HUES6 (cell line): ENCODE measurements around the gene CLRN3.
A peak's percentile ranks its signal among the peaks of the same experiment; 100 is the strongest.

Experiments used
- H3K27ac ChIP-seq: 2 replicates; pipeline ENCODE4 v1.7.0; 2013; ENCODE audit warnings: low read depth, mild to moderate bottlenecking, low read length, inconsistent platforms
- H3K27me3 ChIP-seq: 2 replicates; pipeline ENCODE4 v1.6.1; 2013; ENCODE audit warnings: low read length; ENCODE audit not compliant: control insufficient read depth, insufficient read depth
- H3K36me3 ChIP-seq: 2 replicates; pipeline ENCODE4 v1.6.1; 2013; ENCODE audit warnings: low read length; ENCODE audit not compliant: control insufficient read depth, insufficient read depth
- H3K4me1 ChIP-seq: 2 replicates; pipeline ENCODE4 v1.6.1; 2013; ENCODE audit warnings: low read length; ENCODE audit not compliant: control insufficient read depth, insufficient read depth
- H3K4me3 ChIP-seq: 2 replicates; pipeline ENCODE4 v1.5.1; 2013; ENCODE audit warnings: low read depth, low read length
- H3K9ac ChIP-seq: one replicate; pipeline ENCODE4 v1.6.1; 2013; ENCODE audit warnings: mild to moderate bottlenecking, low read length
- H3K9me3 ChIP-seq: 2 replicates; pipeline ENCODE4 v1.6.1; 2013; ENCODE audit warnings: low read depth, low read length; ENCODE audit not compliant: control insufficient read depth, insufficient read depth

Gene CLRN3

GRCh38 chr10:127907411-127908105 lies 14.8 kb upstream of the CLRN3 start:
- no peaks in the 10 kb centered on the region for H3K9me3 ChIP-seq
- peak overlapping the region; percentile 60 for H3K4me3 ChIP-seq
- no peak overlapping the region for H3K9ac ChIP-seq
- 0 out of 2 replicates have a peak, but pooled peaks cover 2% of the 10 kb centered on the region for H3K4me1 ChIP-seq
- H3K27me3 ChIP-seq, result peaks cover 45% of the 10 kb centered on the region
- H3K36me3 ChIP-seq, result no peaks in the 10 kb centered on the region
- no peak overlapping the region for H3K27ac ChIP-seq

DNA sequence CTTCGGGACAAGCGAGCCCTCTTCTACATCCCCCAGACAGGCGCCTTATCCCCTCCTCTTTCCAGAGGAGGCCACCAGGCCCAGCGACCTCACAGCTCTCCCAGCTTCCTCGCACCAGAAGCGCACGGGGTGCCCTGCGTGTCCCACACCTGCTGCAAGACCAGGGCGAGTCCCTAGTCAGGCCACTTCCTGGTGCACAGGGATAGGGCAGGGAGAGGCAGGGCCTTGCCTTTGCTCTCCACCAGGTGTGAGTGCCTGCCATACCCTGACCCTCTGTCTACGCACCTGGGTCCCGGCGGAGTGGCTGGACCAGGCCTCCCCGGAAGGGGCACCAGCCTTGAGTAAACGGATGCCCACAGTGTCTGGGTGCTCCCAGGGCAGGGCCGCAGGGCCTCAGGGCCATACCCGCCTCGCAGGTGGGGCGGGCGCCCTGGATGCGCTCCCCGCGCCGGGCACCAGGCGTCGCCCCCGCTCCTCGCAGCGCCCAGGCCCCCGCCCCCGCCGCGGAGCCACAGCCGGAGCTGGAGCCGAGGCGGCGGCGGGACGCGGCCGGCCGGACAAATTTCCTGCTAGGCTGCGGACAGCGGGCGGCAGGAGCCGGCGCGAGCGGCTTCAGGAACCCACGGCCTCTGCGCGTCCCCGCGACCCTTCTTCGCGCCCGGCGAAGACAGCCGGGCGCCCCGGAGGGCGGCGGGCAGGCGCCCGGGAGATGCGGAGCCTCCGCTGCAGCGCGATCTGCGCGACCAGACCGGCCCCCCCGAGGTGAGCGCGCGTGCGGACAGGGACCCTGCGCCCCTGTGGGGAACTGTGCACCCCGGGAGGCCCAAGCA lies 14.0 kb upstream of the CLRN3 start, which contains the start of gene PTPRE:
Gene PTPRE, plus strand, starts transcription at position 556 of the 830 bp plus-strand sequence. CDS start 133,779 bp downstream, outside the sequence.
- Histone ChIP-seq H3K9ac (no peak within 1 kb of the TSS), H3K27me3 (peaks cover 45% of the 10 kb centered on the region), H3K36me3 (no peaks in the 10 kb centered on the region), H3K27ac (no peak within 1 kb of the TSS), H3K4me1 (0 out of 2 replicates have a peak, but pooled peaks cover 2% of the 10 kb centered on the region), H3K9me3 (no peaks in the 10 kb centered on the region), H3K4me3 (peak within 1 kb of the TSS; percentile 60)

DNA sequence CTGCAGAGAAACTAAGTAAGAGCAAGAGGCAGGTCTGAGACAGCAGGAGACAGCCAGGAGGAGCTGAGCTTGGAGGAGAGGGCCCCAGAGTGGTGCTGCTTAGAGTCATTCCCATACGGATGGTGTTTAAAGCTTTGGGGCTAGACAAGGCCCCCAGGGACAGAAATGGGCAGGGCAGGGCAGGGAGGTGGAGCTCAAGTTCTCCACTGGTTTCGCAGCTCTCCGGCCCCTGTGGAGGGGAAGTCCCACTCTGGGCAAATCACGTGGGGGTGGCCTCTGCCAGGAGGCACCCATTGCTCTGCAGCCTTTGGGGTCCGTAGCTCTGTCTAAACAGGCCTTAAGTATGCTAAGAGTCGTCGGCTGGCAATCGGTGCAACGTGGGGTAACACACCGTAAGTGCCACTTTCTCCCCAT lies 13.1 kb upstream of the CLRN3 start:
- Histone ChIP-seq H3K4me1 (0 out of 2 replicates have a peak, but pooled peaks cover 2% of the 10 kb centered on the region), H3K36me3 (no peaks in the 10 kb centered on the region), H3K27ac (no peak overlapping the region), H3K4me3 (no peak overlapping the region), H3K9ac (no peak overlapping the region), H3K27me3 (peaks cover 45% of the 10 kb centered on the region), H3K9me3 (no peaks in the 10 kb centered on the region)

DNA sequence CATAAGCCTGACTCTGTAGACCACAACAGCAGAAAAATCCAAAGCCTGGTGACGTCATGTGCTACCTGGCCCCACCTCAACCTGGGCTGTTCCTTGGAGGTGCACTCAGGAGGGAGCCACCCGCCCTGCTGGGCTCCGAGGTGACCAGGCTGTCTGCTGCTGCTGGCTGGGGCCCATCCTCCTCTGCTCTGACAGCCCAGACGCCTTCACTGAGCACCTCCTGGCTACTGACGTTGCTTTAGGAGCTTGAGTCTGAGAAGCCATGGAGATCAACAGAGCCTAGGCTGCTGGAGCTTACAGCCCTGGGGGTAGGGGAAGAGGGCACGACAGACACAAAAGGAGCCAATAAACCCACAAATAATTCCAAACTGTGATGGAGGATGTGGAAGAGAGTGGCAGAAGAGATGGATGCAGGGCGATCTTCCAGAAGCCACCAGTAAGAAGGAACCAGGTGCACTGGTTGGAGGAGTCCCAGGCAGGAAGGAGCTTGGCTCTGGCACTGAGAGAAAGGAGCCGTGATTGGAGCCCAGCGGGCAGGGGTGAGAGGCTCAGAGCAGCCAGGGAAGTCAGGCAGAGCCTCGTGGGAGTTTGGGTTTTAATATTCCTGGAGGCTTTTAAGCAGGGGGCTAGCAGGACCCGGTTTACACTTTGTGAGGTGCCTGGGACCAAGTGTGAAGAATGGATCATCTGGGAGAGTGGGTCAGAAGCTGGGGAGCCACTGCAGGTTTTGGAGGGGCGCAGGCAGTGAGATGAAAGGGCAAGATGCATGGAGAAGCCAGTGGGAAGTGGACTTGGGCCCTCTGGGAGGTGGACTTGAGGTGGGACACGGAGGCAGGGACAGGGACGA lies 12.5 kb upstream of the CLRN3 start:
- H3K9me3 ChIP-seq, result no peaks in the 10 kb centered on the region
- H3K36me3 ChIP-seq, result no peaks in the 10 kb centered on the region
- H3K27me3 ChIP-seq, result peaks cover 44% of the 10 kb centered on the region
- H3K9ac ChIP-seq, result no peak overlapping the region
- H3K27ac ChIP-seq, result no peak overlapping the region
- H3K4me3 ChIP-seq, result no peak overlapping the region
- 0 out of 2 replicates have a peak, but pooled peaks cover 2% of the 10 kb centered on the region for H3K4me1 ChIP-seq

DNA sequence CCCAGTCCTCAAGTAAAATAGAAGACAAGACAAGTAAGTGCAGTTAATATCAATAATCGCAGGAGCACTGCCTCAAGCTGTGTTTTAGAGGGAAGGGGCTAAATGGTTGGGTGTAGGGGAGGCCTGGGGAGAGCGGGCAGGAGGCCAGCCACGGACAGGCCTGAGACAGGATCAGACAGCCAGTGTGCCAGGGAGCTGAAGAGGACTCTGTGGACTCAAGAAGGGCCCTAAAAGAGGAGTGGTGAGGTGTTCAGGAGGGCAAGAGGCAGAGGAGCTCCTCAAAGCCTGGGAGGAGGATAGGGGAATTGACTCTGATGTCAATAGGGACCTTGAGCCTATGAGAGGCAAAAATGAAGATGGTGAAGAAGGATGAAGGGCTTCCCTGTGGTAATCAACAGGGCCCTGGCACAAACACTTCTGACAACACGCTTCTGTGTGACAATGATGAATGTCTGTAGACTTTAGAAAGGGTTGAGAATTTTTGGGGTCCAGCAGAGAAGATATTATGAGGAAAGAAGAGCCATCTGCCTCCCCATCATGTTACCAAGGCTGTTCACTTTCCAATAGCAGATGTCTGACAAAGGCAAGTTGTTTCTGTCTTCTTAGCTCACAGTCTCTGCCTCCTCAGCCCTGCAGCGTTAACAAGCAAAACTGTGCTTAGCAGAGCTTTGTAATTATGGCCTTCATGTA lies 11.7 kb upstream of the CLRN3 start:
- H3K27ac ChIP-seq, result no peak overlapping the region
- H3K9me3 ChIP-seq, result no peaks in the 10 kb centered on the region
- no peak overlapping the region for H3K9ac ChIP-seq
- no peaks in the 10 kb centered on the region for H3K36me3 ChIP-seq
- H3K4me3 ChIP-seq, result no peak overlapping the region
- H3K27me3 ChIP-seq, result peaks cover 37% of the 10 kb centered on the region
- H3K4me1 ChIP-seq, result 0 out of 2 replicates have a peak, but pooled peaks cover 2% of the 10 kb centered on the region

DNA sequence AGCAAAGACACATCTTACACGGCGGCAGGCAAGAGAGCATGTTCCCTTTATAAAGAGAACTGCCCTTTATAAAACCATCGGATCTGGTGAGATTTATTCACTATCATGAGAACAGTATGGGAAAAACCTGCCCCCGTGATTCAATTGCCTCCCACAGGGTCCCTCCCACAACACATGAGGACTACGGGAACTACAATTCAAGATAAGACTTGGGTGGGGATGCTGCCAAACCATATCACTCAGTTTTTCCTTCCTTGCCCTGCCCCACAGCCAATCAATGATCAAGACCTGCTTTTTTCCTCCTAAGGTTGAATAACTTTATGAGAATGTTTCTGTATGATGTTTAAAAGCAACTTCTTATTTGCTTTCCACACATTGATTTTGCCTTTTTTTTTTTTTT lies 11.0 kb upstream of the CLRN3 start:
- Histone ChIP-seq H3K9me3 (no peaks in the 10 kb centered on the region), H3K9ac (no peak overlapping the region), H3K36me3 (no peaks in the 10 kb centered on the region), H3K27me3 (peaks cover 30% of the 10 kb centered on the region), H3K4me1 (0 out of 2 replicates have a peak, but pooled peaks cover 2% of the 10 kb centered on the region), H3K4me3 (no peak overlapping the region), H3K27ac (no peak overlapping the region)

DNA sequence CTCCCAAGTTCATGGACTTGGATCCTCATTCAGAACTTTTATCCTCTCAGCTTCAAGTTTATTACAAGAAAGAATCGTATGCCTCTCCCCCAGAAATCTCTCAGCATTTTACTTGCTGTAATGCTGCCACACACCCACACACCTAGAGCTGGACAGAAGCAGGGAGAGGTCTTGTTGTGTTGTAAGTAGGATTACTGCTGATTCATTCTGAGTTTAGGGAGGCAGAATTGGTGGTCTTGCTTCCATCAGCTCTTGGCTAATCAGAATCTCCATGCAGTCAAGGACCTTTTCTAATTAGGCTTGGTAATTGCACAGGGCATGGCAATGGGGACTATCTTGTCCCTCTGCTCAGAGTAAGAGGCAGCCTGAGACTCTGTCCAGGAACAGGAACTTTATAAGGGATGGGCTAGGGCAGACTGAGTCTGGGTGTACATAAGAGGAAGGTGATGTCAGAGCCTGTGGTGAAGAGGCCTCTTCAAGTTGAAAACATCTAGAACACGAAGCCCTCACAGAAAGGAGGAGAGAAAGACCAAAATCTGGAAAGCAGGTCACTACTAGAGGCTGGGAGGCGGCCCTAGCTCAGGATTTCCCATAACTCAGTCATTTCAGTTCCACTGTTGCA lies 7.1 kb upstream of the CLRN3 start:
- Histone ChIP-seq H3K27ac (no peak overlapping the region), H3K9me3 (no peaks in the 10 kb centered on the region), H3K36me3 (no peaks in the 10 kb centered on the region)

DNA sequence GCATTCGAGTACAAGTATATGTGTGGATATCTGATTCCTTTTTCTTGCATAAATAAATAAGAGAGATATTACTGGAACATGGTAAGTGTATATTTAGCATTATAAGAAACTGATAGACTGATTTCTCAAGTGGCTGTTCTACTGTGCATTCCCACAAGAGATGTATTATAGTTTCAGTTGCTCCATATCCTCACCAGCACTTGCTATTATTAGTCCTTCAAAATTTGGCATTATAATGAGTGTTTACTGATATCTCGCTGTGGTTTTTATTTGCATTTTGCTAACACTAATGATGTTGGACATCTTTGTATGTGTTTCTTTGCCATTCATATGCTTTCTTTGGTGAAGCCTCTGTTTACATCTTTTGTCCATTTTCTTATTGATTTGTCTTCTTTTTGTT lies 4.4 kb upstream of the CLRN3 start:
- H3K27ac ChIP-seq, result no peak overlapping the region
- H3K36me3 ChIP-seq, result no peaks in the 10 kb centered on the region
- H3K9ac ChIP-seq, result no peak overlapping the region
- no peaks in the 10 kb centered on the region for H3K27me3 ChIP-seq
- no peak overlapping the region for H3K4me3 ChIP-seq
- H3K9me3 ChIP-seq, result no peaks in the 10 kb centered on the region
- no peaks in the 10 kb centered on the region for H3K4me1 ChIP-seq

More for the DNA sequence above, 7.1 kb upstream of the CLRN3 start:
- no peaks in the 10 kb centered on the region for H3K4me1 ChIP-seq
- no peak overlapping the region for H3K4me3 ChIP-seq
- no peak overlapping the region for H3K9ac ChIP-seq
- H3K27me3 ChIP-seq, result no peaks in the 10 kb centered on the region

DNA sequence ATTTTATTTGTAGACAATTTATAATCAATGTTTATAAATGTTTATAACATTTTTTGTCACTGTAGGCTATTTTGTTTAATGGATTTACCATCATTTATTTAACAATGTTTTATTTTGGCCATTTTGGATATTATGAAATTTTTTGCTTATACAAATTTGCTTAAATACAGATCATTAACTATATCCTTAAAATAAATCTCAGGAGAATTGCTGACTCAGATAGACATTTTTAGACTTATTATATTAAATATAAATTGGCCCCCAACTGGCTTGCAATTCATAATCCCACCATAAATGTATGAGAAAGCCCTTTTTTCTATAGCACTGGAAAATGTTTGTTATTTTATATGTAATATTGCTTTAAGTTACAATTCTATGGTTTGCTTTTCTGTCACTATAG lies 3.8 kb upstream of the CLRN3 start:
- H3K9ac ChIP-seq, result no peak overlapping the region
- no peaks in the 10 kb centered on the region for H3K4me1 ChIP-seq
- H3K36me3 ChIP-seq, result no peaks in the 10 kb centered on the region
- H3K27ac ChIP-seq, result no peak overlapping the region
- no peak overlapping the region for H3K4me3 ChIP-seq
- H3K9me3 ChIP-seq, result no peaks in the 10 kb centered on the region
- H3K27me3 ChIP-seq, result no peaks in the 10 kb centered on the region

GRCh38 chr10:127894146-127894545 lies 1.4 kb upstream of the CLRN3 start:
- Histone ChIP-seq H3K9ac (no peak overlapping the region), H3K27ac (no peak overlapping the region), H3K9me3 (no peaks in the 10 kb centered on the region), H3K4me1 (no peaks in the 10 kb centered on the region), H3K4me3 (no peak overlapping the region), H3K27me3 (no peaks in the 10 kb centered on the region), H3K36me3 (no peaks in the 10 kb centered on the region)
